Common myeloid progenitor, CD34-positive (primary cell): ENCODE results near the gene PTRH1.

Experiments used
- CTCF ChIA-PET: fragments of 350-600 bp; sonication (Branson Sonifier 250); formaldehyde crosslinking; loops from one replicate; lab custom pipeline; 2021; ENCODE audit warnings: antibody characterized with exemption; lab: Charles Lee
- POLR2A ChIA-PET: fragments of 350-600 bp; sonication (Branson Sonifier 250); formaldehyde crosslinking; loops from one replicate; lab custom pipeline; 2021; ENCODE audit warnings: antibody characterized with exemption; lab: Charles Lee
- DNase-seq, 3 donors: peaks; one replicate each; pipeline versions ENCODE4 v3.0.0 to v3.0.0-alpha.2; 2013
- H3K27ac ChIP-seq, 2 experiments: 1 replicate in 1 of 2; 2 replicates in 1 of 2; pipeline ENCODE4 v1.7.0; 2013; ENCODE audit warnings: inconsistent platforms in 2 of 2, low read length in 2 of 2, mild to moderate bottlenecking in 2 of 2, low read depth in 1 of 2, moderate library complexity in 1 of 2; ENCODE audit not compliant: severe bottlenecking in 2 of 2, insufficient read depth in 1 of 2, poor library complexity in 1 of 2
- H3K27me3 ChIP-seq, 5 experiments: replicated peaks in 2 of 5; 1 replicate in 3 of 5; 2 replicates in 2 of 5; pipeline versions ENCODE4 v1.6.1 to v1.7.0; 2013; ENCODE audit warnings: low read length in 4 of 5, mild to moderate bottlenecking in 2 of 5, moderate library complexity in 2 of 5, inconsistent platforms in 1 of 5; ENCODE audit not compliant: insufficient read depth in 5 of 5, control insufficient read depth in 4 of 5
- H3K36me3 ChIP-seq, 4 experiments: 1 replicate in 2 of 4; 2 replicates in 2 of 4; pipeline versions ENCODE4 v1.6.1 to v1.7.0; 2013; ENCODE audit warnings: low read length in 3 of 4, control low read depth in 1 of 4, mild to moderate bottlenecking in 1 of 4; ENCODE audit not compliant: control insufficient read depth in 4 of 4, insufficient read depth in 4 of 4
- H3K4me1 ChIP-seq, 4 experiments: 1 replicate in 3 of 4; 2 replicates in 1 of 4; pipeline versions ENCODE4 v1.6.1 to v1.7.1; 2013; ENCODE audit warnings: low read length in 3 of 4, mild to moderate bottlenecking in 3 of 4, control low read depth in 1 of 4, inconsistent platforms in 1 of 4, moderate library complexity in 1 of 4; ENCODE audit not compliant: control insufficient read depth in 4 of 4, insufficient read depth in 4 of 4; ENCODE audit errors: control extremely low read depth in 1 of 4
- H3K4me3 ChIP-seq, 7 experiments: 1 replicate in 4 of 7; 2 replicates in 3 of 7; pipeline versions ENCODE4 v1.5.1 to v1.7.0; 2013; ENCODE audit warnings: mild to moderate bottlenecking in 7 of 7, low read length in 6 of 7, moderate library complexity in 6 of 7, inconsistent platforms in 2 of 7, low read depth in 2 of 7, control low read depth in 1 of 7; ENCODE audit not compliant: insufficient read depth in 4 of 7, control insufficient read depth in 1 of 7; ENCODE audit errors: extremely low read depth in 1 of 7
- H3K9me3 ChIP-seq, 5 experiments: 1 replicate in 4 of 5; 2 replicates in 1 of 5; pipeline versions ENCODE4 v1.6.1 to v1.7.1; 2013; ENCODE audit warnings: low read length in 4 of 5, mild to moderate bottlenecking in 2 of 5, inconsistent platforms in 1 of 5, low read depth in 1 of 5, moderate library complexity in 1 of 5; ENCODE audit not compliant: control insufficient read depth in 4 of 5, insufficient read depth in 2 of 5; ENCODE audit errors: control extremely low read depth in 1 of 5
- WGBS: methylation state at CpG from one replicate; pipeline ENCODE4 v1.1.5; 2013; ENCODE audit not compliant: insufficient coverage; 5-methylcytosine and 5-hydroxymethylcytosine counted together

PTRH1 gene

GRCh38 chr9:127732444-127732843 lies 17.0 kb upstream of the PTRH1 start:
- 95% methylated on average over 19 of the region's 21 CpGs for WGBS
- Histone ChIP-seq H3K27me3 (no peaks in the 10 kb centered on the region), H3K4me1 (peaks cover 0 to 22% (median 15%) of the 10 kb centered on the region in 4 experiments), H3K27ac (no peak overlapping the region), H3K9me3 (no peaks in the 10 kb centered on the region), H3K4me3 (no peak overlapping the region), H3K36me3 (peaks cover 0 to 16% (median 8%) of the 10 kb centered on the region in 4 experiments)
- no peak for DNase-seq
- POLR2A ChIA-PET, result no interaction called here
- CTCF ChIA-PET, result interaction anchor here (0.8 to 2.9 kb wide), 4 partner anchors 12 to 145 kb away, joined by 3 to 14 read pairs (median 4); no protein-coding TSS in a partner anchor

- Histone ChIP-seq H3K9me3 (no peaks in the 10 kb centered on the region), H3K4me3 (no peak overlapping the region), H3K27me3 (no peaks in the 10 kb centered on the region), H3K27ac (no peak overlapping the region), H3K4me1 (peaks cover 0 to 22% (median 15%) of the 10 kb centered on the region in 4 experiments), H3K36me3 (peaks cover 0 to 16% (median 8%) of the 10 kb centered on the region in 4 experiments)
- CTCF ChIA-PET, result interaction anchor here (1.4 to 2.9 kb wide), 3 partner anchors 12 to 144 kb away, joined by 3 to 14 read pairs (median 4); no protein-coding TSS in a partner anchor
- DNase-seq, result no peak
- WGBS, result 97% methylated on average over 15 of the region's 16 CpGs
- POLR2A ChIA-PET, result no interaction called here
Measured at GRCh38 chr9:127731938-127732337, 16.5 kb upstream of the PTRH1 start.

GRCh38 chr9:127730799-127731410 lies 15.4 kb upstream of the PTRH1 start:
- no peaks in the 10 kb centered on the region for H3K9me3 ChIP-seq
- H3K36me3 ChIP-seq, result peaks cover 0 to 16% (median 8%) of the 10 kb centered on the region in 4 experiments
- 96% methylated on average over 9 of the region's 9 CpGs for WGBS
- ChIA-PET CTCF (interaction anchor here (0.6 to 2.9 kb wide), 4 partner anchors 11 to 146 kb away, joined by 3 to 14 read pairs (median 3); partner anchors contain the start of gene PTRH1), POLR2A (no interaction called here)
- no peak for DNase-seq
- no peak overlapping the region for H3K4me3 ChIP-seq
- peaks cover 0 to 18% (median 12%) of the 10 kb centered on the region in 4 experiments for H3K4me1 ChIP-seq
- H3K27ac ChIP-seq, result no peak overlapping the region
- no peaks in the 10 kb centered on the region for H3K27me3 ChIP-seq

GRCh38 chr9:127730262-127730661 lies 14.8 kb upstream of the PTRH1 start:
- WGBS, result 100% methylated on average over 6 of the region's 9 CpGs
- Histone ChIP-seq H3K36me3 (peaks cover 0 to 16% (median 8%) of the 10 kb centered on the region in 4 experiments), H3K4me3 (no peak overlapping the region), H3K27me3 (no peaks in the 10 kb centered on the region), H3K27ac (no peak overlapping the region), H3K4me1 (peaks cover 0 to 13% (median 7%) of the 10 kb centered on the region in 4 experiments), H3K9me3 (no peaks in the 10 kb centered on the region)
- POLR2A ChIA-PET, result no interaction called here
- CTCF ChIA-PET, result interaction anchor here (0.6 to 2.9 kb wide), 3 partner anchors 142 to 191 kb away, joined by 3 to 14 read pairs (median 3); no protein-coding TSS in a partner anchor
- no peak for DNase-seq

DNA sequence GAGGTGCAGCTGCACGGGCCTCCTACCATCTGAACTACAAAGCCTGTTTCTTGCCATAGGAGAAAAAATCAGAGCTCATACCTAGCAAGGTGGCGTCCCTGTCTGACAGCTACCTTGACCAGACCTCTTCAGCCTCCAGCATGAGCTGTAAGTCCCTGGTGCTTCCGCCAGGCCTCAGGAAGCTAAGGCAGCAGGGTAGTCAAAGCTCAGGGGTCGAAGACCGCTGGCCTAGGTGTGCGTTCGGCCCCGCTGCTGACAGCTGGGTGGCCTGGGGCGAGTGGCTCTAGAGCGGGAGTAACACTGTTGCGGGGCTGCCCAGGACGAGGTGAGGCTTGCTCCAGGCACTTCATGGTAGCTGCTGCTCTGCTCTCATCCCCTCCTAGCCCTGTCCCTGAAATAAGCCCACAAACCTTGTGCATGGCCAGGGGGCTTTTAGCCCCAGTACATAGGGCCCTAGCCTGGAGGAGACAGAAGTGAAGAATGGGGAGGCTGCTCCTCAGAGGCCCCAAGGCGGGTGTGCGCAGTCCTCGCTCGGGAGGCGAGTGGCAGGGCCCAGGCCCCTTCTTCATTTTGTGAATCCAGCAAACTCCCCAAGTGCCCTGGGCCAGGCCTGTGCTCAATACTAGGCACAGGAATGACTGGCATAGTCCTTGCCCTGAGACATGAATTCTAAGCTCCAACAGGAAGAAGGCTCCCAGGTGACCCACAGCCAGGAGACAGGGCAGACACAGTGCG lies 14.2 kb upstream of the PTRH1 start:
- no peak for DNase-seq
- ChIA-PET POLR2A (no interaction called here), CTCF (interaction anchor here (0.6 to 1.5 kb wide), 5 partner anchors 10 to 192 kb away, joined by 3 to 4 read pairs (median 3); no protein-coding TSS in a partner anchor)
- no peak overlapping the region for H3K4me3 ChIP-seq
- H3K27ac ChIP-seq, result no peak overlapping the region
- H3K4me1 ChIP-seq, result peaks cover 0 to 13% (median 9%) of the 10 kb centered on the region in 4 experiments
- H3K27me3 ChIP-seq, result no peaks in the 10 kb centered on the region
- 92% methylated on average over 18 of the region's 18 CpGs for WGBS
- no peaks in the 10 kb centered on the region for H3K9me3 ChIP-seq
- H3K36me3 ChIP-seq, result peaks cover 0 to 16% (median 8%) of the 10 kb centered on the region in 4 experiments

GRCh38 chr9:127728808-127729207 lies 13.3 kb upstream of the PTRH1 start:
- H3K9me3 ChIP-seq, result no peaks in the 10 kb centered on the region
- peaks cover 0 to 16% (median 8%) of the 10 kb centered on the region in 4 experiments for H3K36me3 ChIP-seq
- ChIA-PET CTCF (interaction anchor here (0.6 to 1.5 kb wide), 4 partner anchors 9 to 141 kb away, joined by 3 to 4 read pairs (median 4); no protein-coding TSS in a partner anchor), POLR2A (no interaction called here)
- H3K4me1 ChIP-seq, result peaks cover 0 to 6% (median 5%) of the 10 kb centered on the region in 4 experiments
- 93% methylated on average over 7 of the region's 8 CpGs for WGBS
- no peaks in the 10 kb centered on the region for H3K27me3 ChIP-seq
- no peak overlapping the region for H3K27ac ChIP-seq
- DNase-seq, result no peak
- no peak overlapping the region for H3K4me3 ChIP-seq
